ENCODE measurements around the gene CCL7. TPM values are rescaled to one million over a fixed set of nuclear protein-coding genes. Genes with fewer than 3 reads are reported as not detected.
"Not testable (repeated sequence)": the region's sequence is repeated elsewhere in the genome, so short reads cannot be mapped to it uniquely, and the experiment has no call there.

The CCL7 gene
- polyA plus RNA-seq, result not detected

DNA sequence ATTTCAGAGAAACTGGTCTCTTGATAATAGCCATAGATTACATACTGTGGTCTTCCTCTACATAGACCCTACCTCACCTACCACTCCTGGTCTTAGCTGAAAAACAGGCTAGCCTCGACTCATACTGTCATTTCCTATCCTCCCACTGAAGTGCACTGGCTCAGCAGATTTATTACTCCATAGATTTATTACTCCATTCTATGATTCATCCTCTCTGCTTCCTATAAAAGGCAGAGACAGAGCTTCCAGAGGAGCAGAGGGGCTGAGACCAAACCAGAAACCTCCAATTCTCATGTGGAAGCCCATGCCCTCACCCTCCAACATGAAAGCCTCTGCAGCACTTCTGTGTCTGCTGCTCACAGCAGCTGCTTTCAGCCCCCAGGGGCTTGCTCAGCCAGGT lies at the start of gene CCL7:
Gene CCL7, plus strand, starts transcription at position 253 of the 400 bp plus-strand sequence. Its CDS starts 70 bp downstream, at position 323.
- no peak for DNase-seq
- no peak within 1 kb of the TSS for H3K27ac Mint-ChIP-seq
- H3K36me3 Mint-ChIP-seq, result no peaks in the 10 kb centered on the region
- H3K4me1 Mint-ChIP-seq, result no peaks in the 10 kb centered on the region
- H3K4me3 Mint-ChIP-seq, result no peak within 1 kb of the TSS
- peaks cover 0 to 3% (median 0%) of the 10 kb centered on the region in 6 donors for H3K9me3 Mint-ChIP-seq
- peaks cover 3 to 13% (median 9%) of the 10 kb centered on the region in 3 donors for H3K27me3 Mint-ChIP-seq (ENCODE audit: low read depth in 3 of 3)

DNA sequence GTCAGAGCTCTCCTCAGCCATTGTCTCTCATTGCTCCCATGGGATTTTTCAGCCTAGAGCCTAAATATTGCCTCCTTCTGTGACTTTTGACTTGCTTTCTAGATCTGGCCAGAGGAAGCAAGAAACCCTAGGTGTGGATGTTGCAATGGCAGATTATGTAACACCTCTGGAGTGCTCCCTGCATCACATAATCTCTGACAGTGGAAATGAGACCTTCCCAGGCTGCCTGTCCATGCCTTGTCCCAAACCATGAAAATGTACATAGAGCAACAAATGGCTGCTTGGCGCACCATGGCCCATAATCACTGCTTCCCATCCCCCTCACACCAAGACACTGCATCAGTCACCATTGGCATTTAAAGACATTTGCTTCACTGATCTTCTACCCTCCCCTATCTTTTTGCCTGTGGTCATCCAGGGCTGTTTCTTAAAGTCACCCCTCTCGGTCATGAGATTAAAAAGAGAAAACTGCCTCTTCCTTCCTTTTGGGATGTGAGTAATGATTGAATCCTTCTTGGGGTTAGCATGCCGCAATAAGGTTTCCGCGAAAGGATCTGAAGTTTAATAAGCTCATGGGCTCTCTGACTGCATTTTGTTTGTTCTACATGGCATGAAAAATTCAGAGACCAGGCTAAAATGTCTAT lies 49.1 kb upstream of the CCL7 start:
- H3K4me1 Mint-ChIP-seq, result no peaks in the 10 kb centered on the region
- no peak for DNase-seq
- H3K27me3 Mint-ChIP-seq (ENCODE audit: low read depth in 3 of 3), result peaks cover 0 to 13% (median 6%) of the 10 kb centered on the region in 3 donors
- no peak overlapping the region for H3K4me3 Mint-ChIP-seq
- no peaks in the 10 kb centered on the region for H3K36me3 Mint-ChIP-seq
- H3K9me3 Mint-ChIP-seq, result no peaks in the 10 kb centered on the region
- no peak overlapping the region for H3K27ac Mint-ChIP-seq

DNA sequence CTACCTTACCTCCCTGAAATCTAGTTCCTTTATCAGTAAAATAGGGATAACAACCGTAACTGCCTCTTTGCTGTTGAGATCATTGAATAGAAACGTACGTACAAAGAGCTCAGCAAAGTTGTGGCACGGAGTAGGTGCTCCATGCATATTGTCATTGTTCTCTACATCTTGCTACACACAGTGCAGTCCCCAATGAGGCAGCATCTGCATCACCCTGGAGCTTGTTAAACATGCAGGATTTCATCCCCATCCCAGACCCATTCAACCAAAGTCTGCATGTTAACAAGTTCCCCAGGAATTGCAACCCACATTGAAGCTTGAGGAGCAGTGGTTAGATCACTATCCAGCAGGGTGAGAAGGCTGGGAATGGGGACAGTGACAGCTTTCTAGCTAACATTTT lies 48.6 kb upstream of the CCL7 start:
- peaks cover 0 to 11% (median 7%) of the 10 kb centered on the region in 3 donors for H3K27me3 Mint-ChIP-seq (ENCODE audit: low read depth in 3 of 3)
- H3K4me1 Mint-ChIP-seq, result no peaks in the 10 kb centered on the region
- no peak overlapping the region for H3K27ac Mint-ChIP-seq
- no peaks in the 10 kb centered on the region for H3K36me3 Mint-ChIP-seq
- DNase-seq, result no peak
- H3K4me3 Mint-ChIP-seq, result no peak overlapping the region
- H3K9me3 Mint-ChIP-seq, result no peaks in the 10 kb centered on the region

DNA sequence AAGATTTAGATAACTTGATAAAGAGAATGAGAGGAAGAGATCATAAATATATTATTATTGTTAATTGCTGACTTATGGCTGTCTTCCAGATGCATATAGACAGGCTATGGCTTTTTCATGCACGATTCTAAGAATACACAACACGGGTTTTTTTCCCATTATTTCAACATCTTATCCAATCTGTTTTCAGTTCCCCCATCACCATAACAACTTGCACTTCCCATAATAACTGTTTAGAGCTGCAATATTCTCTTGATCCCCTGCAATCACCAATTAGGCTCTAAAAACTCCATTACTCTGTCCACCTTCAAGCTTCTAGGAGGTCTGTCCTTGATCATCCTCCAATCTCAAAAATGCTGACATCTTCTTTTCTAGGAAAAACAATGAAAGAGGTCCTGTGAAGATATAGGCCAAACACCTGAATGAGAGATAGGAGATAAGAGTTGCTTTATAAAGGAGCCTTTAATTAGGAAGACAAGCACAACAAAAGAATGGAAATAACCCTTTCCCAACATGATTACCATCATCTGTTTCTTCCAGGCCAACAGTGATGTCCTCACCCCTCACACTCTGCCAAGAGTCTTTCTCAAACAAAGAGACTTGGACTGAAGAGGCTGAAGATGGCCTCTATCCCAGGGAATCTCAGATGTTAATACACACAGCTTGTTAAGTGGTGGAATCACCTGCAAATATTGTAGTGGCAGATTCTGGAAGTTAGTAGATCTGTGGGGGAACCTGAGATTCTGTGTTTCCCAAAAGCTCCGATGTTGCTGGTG lies 47.1 kb upstream of the CCL7 start:
- Mint-ChIP-seq H3K27me3 (ENCODE audit: low read depth in 3 of 3) (peaks cover 0 to 7% (median 2%) of the 10 kb centered on the region in 3 donors), H3K4me3 (no peak overlapping the region), H3K27ac (no peak overlapping the region), H3K4me1 (no peaks in the 10 kb centered on the region), H3K9me3 (no peaks in the 10 kb centered on the region), H3K36me3 (no peaks in the 10 kb centered on the region)
- DNase-seq, result no peak

DNA sequence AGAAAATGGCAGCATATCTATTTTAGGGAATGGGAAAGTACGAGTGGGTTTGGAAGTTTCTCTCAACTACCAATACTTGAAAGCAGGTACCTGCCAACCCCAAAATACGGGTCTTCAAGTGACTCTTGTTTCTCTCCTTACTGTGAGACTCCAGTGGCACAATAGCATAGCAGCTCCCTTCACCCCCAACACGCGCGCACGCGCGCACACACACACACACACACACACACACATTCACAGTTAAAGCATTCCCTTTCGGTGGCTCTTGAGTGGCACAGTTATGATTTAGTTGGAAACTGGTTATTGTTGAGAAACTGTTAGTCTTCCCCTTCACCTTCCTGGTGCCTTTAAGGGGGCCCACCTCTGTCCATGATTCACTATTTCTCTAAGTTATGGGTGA lies 45.0 kb upstream of the CCL7 start:
- H3K27ac Mint-ChIP-seq, result no peak overlapping the region
- no peaks in the 10 kb centered on the region for H3K36me3 Mint-ChIP-seq
- H3K4me3 Mint-ChIP-seq, result no peak overlapping the region
- DNase-seq, result no peak
- H3K9me3 Mint-ChIP-seq, result peaks cover 0 to 13% (median 3%) of the 10 kb centered on the region in 6 donors
- H3K27me3 Mint-ChIP-seq (ENCODE audit: low read depth in 3 of 3), result peaks cover 0 to 6% (median 2%) of the 10 kb centered on the region in 3 donors
- H3K4me1 Mint-ChIP-seq, result no peaks in the 10 kb centered on the region

DNA sequence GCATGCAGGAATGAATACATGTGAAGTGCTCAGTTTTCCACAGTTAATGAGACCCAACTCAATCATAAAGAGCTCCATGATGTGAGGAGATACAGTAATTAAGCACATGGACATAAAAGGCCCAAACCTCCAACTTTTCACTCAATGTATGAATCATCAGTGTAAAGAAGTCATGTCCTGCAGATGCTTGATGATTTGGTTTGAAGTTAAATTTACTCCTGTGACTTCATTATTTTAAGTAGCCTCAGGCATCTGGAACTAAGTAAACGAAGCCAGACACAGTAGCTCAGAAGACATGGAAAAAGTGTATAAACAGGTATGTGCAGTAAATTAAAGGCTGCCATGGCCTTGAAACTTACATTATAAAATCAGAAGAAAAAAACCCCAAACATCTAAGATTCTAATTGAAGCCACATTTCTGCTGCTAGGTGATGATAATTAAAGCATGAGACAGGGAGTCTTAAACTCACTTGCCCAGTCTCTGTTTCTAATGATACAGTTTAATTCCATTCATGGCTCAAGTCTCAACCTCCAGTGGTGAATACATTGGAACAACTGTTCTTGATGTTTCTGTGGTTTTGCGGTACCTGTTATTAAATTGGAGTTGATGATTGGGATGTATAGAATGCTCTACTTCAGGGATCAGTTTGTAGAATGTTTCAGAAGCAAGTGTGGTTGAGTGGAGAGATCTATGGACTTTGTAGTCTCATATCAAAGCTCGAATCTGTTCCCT lies 43.8 kb upstream of the CCL7 start:
- H3K9me3 Mint-ChIP-seq, result peaks cover 0 to 13% (median 3%) of the 10 kb centered on the region in 6 donors
- H3K4me3 Mint-ChIP-seq, result no peak overlapping the region
- H3K27me3 Mint-ChIP-seq (ENCODE audit: low read depth in 3 of 3), result peaks cover 0 to 4% (median 3%) of the 10 kb centered on the region in 3 donors
- no peaks in the 10 kb centered on the region for H3K4me1 Mint-ChIP-seq
- H3K27ac Mint-ChIP-seq, result no peak overlapping the region
- DNase-seq, result no peak
- no peaks in the 10 kb centered on the region for H3K36me3 Mint-ChIP-seq

DNA sequence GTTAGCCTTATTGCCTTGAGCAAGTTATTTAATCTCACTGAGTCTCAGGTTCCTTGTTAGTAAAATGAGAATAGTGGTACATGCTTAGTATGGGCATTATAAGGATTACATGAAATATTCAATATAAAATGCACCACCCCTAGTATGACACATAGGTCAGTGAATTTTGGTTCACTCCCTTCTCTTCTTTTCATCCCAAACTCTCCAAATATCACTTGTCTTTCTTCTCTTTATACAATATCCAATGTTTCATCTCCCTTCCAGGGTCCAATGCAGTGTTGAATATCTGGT lies 43.3 kb upstream of the CCL7 start:
- Mint-ChIP-seq H3K27me3 (ENCODE audit: low read depth in 3 of 3) (peaks cover 0 to 7% (median 4%) of the 10 kb centered on the region in 3 donors), H3K4me3 (no peak overlapping the region), H3K9me3 (peaks cover 0 to 13% (median 3%) of the 10 kb centered on the region in 6 donors), H3K36me3 (no peaks in the 10 kb centered on the region), H3K27ac (no peak overlapping the region), H3K4me1 (no peaks in the 10 kb centered on the region)
- DNase-seq, result no peak

DNA sequence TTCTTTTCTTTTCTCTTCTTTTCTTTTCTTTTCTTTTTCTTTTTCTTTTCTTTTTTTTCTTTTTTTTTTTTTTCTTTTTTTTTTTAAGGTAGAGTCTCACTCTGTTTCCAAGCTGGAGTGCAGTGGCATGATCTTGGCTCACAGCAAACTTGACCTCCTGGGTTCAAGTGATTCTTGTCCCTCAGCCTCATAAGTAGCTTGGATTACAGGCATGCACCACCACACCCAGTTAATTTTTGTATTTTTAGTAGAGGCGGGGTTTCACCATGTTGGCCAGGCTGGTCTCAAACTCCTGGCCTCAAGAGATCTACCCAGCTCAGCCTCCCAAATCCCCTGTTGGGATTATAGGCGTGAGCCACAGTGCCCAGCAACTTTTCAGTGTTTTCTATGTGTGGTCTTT lies 42.7 kb upstream of the CCL7 start:
- DNase-seq; H3K36me3 Mint-ChIP-seq; H3K4me3 Mint-ChIP-seq; H3K4me1 Mint-ChIP-seq; H3K27ac Mint-ChIP-seq; H3K27me3 Mint-ChIP-seq (ENCODE audit: low read depth in 3 of 3): not testable (repeated sequence)
- H3K9me3 Mint-ChIP-seq, result peaks cover 0 to 13% (median 3%) of the 10 kb centered on the region in 6 donors

DNA sequence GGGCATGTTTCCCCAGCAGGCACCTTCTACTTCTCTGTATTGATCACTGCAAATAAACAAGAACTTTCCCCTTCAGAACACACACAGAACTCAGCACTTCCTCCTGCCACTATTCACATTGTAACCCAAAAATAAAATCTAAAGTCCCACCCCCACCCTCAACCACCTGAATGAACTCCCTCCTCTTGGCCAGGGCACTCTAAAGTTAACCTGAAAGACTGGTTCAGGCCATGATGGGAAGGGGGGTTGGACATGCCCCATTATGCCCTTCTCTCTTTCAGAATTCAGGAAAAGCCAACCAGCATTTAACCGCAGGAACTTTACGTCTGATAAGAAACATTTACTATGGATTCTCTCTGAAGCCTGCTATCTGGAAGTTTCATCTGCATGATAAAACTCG lies 42.3 kb upstream of the CCL7 start:
- H3K27ac Mint-ChIP-seq, result no peak overlapping the region

DNA sequence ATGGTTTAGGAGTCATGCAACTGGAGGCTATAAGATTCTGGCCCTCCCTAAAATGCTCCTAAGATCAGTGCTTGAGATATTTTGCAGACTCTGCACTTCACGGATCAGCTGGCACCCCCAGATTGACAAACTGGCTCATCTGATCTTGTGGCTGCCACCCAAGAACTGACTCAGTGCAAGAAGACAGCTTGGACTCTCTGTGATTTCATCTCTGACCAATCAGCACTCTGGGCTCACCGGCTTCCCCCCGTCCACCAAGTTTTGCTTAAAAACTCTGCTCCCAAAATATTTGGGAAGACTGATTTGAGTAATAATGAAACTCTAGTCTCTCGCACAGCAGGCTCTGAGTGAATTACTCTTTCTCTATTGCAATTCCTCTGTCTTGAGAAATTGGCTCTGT lies 41.2 kb upstream of the CCL7 start:
- no peak for DNase-seq
- peaks cover 0 to 13% (median 3%) of the 10 kb centered on the region in 6 donors for H3K9me3 Mint-ChIP-seq
- H3K4me3 Mint-ChIP-seq, result no peak overlapping the region
- no peaks in the 10 kb centered on the region for H3K4me1 Mint-ChIP-seq
- no peaks in the 10 kb centered on the region for H3K36me3 Mint-ChIP-seq
- peaks cover 0 to 11% (median 8%) of the 10 kb centered on the region in 3 donors for H3K27me3 Mint-ChIP-seq (ENCODE audit: low read depth in 3 of 3)
- no peak overlapping the region for H3K27ac Mint-ChIP-seq

More for the DNA sequence above, 42.3 kb upstream of the CCL7 start:
- Mint-ChIP-seq H3K36me3 (no peaks in the 10 kb centered on the region), H3K9me3 (peaks cover 0 to 13% (median 3%) of the 10 kb centered on the region in 6 donors), H3K4me3 (no peak overlapping the region), H3K4me1 (no peaks in the 10 kb centered on the region), H3K27me3 (ENCODE audit: low read depth in 3 of 3) (peaks cover 0 to 9% (median 4%) of the 10 kb centered on the region in 3 donors)
- DNase-seq, result no peak

DNA sequence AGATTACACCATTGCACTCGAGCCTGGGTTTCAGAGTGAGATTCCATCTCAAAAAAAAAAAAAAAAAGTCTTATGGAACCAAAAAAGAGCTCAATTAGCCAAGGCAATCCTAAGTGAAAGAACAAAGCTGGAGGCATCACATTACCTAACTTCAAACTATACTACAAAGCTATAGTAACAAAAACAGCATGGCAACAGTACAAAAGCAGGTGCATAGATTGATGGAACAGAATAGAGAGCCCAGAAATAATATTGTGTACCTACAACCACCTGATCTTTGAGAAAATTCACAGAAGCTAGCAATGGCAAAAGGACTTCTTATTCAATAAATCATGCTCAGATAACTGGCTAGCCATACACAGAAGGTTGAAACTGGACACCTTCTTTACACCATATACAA lies 39.7 kb upstream of the CCL7 start:
- H3K27me3 Mint-ChIP-seq (ENCODE audit: low read depth in 3 of 3), result peaks cover 0 to 10% (median 8%) of the 10 kb centered on the region in 3 donors
- peaks cover 0 to 13% (median 3%) of the 10 kb centered on the region in 6 donors for H3K9me3 Mint-ChIP-seq
- no peaks in the 10 kb centered on the region for H3K4me1 Mint-ChIP-seq
- H3K27ac Mint-ChIP-seq, result no peak overlapping the region
- no peak for DNase-seq
- H3K36me3 Mint-ChIP-seq, result no peaks in the 10 kb centered on the region
- no peak overlapping the region for H3K4me3 Mint-ChIP-seq

DNA sequence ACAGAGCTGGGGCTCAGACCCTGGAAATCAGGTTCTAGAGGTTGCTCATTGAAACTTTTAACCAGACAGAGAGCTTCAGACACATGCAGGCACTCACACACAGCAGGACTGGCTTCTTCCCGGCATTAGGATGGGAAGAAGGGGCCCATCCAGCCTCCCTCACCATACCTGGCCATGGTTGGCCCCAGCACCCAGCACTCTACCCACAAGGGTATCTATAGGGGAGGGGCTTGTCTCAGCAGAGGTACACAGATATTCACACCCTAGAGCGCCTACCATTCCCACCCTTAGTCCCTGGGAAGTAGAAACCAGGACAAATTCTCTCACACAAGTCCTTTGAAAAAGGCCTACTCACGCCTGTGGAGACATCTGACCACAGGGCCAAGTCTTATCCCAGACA lies 35.4 kb upstream of the CCL7 start:
- DNase-seq, result no peak
- peaks cover 2 to 11% (median 7%) of the 10 kb centered on the region in 3 donors for H3K27me3 Mint-ChIP-seq (ENCODE audit: low read depth in 3 of 3)
- H3K27ac Mint-ChIP-seq, result no peak overlapping the region
- peaks cover 0 to 3% (median under 1%) of the 10 kb centered on the region in 6 donors for H3K9me3 Mint-ChIP-seq
- no peaks in the 10 kb centered on the region for H3K36me3 Mint-ChIP-seq
- no peak overlapping the region for H3K4me3 Mint-ChIP-seq
- H3K4me1 Mint-ChIP-seq, result no peaks in the 10 kb centered on the region

DNA sequence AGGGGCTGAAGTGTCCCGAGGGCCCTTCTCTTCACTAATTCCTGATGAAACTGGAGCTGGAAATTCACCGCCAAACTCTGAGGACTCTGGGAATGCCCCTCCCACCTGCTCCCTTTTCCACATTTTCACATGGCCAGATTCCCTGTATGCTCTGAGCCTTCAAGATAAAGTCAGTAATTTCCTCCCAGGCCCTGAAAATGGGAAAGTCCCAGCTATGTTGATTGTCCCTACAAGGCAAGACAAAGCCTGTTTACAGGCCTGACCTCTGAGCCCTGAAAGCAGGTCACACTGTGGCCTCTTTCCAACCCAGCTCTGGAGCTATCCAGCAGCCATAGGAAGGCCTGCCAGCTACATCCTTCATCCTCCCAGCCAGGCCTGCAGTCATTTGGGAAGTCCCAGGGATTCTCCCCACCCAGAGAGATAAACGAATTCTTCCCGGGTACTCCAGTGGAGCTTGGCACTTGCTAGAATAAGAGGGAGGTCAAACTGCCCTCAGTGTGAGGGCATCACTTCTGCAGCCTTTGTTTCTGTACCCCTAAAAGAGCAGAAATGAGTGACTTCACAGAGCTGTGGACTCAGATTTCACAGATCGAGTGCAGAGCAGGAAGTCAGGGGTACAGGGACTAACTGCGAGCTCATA lies 34.5 kb upstream of the CCL7 start:
- Mint-ChIP-seq H3K36me3 (no peaks in the 10 kb centered on the region), H3K27me3 (ENCODE audit: low read depth in 3 of 3) (peaks cover 2 to 15% (median 8%) of the 10 kb centered on the region in 3 donors), H3K4me1 (no peaks in the 10 kb centered on the region), H3K9me3 (no peaks in the 10 kb centered on the region), H3K27ac (no peak overlapping the region), H3K4me3 (no peak overlapping the region)
- no peak for DNase-seq
